SKM-1 treated with dmso at 0.1 percent for 144 hours (cell line): ENCODE measurements around the gene PCDH19.

Experiments
- DNase-seq: peaks from one replicate; lab custom pipeline; 2025; ENCODE audit not compliant: unreplicated experiment; lab: John Stamatoyannopoulos, UW

The PCDH19 gene

DNA sequence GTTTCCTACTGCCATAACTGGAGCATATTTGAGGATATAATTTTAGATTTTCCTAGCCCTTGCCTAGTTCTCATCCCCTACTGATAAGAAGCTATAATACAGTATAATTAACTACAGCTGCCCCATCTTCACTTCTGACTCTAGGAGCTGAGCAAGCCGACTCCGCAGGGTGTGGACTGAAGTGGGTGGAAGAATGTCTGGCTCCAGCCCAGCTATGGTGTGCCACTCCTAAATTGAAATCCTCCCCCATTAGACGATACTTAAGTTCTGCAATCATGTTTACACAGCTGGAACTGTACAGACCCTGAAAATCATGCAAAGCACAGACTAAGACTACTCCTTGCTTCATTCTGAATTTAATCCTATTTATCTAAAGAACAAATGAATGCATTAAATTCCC, 93.1 kb downstream of the PCDH19 start:
- no peak for DNase-seq

DNA sequence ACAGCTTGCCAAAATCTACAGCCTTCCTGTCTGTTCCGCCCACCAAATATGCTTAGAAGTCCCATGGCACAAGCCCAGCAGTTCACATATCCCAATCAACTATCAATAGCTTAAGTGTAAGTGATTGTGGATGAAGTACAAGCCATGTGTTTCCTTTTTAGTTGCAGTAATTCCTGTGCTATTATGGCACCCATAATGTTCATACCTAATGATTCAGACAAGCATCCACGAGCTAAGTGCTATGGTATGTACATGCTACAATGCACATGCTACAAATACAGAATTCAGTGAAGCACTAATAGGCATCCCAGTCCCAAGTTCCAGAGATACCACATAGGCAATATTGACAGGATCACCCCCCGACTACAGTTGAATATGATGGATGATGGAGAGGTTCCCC, 94.5 kb downstream of the PCDH19 start:
- DNase-seq = no peak

DNA sequence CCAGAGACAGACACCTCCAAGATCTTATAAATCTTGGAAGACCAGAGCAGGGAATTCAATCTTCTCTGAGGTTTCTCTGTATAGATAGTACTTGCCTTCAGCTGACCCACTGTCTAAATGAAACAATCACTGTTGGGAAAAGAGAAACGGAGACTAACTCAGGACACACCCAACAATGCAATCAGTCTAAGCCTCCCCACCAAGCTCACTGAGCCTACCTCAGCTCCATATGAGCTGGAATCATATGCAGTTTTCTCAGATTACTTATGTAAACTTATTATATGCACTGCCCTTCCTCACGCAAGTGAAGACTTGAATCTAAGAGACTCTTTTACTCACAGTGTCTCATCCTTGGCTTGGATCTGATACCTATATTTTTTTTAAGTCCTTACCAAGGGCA, 110.5 kb downstream of the PCDH19 start:
- DNase-seq = no peak

- no peak for DNase-seq
Measured at GRCh38 chrX:100297728-100298127, 112.3 kb downstream of the PCDH19 start.

DNA sequence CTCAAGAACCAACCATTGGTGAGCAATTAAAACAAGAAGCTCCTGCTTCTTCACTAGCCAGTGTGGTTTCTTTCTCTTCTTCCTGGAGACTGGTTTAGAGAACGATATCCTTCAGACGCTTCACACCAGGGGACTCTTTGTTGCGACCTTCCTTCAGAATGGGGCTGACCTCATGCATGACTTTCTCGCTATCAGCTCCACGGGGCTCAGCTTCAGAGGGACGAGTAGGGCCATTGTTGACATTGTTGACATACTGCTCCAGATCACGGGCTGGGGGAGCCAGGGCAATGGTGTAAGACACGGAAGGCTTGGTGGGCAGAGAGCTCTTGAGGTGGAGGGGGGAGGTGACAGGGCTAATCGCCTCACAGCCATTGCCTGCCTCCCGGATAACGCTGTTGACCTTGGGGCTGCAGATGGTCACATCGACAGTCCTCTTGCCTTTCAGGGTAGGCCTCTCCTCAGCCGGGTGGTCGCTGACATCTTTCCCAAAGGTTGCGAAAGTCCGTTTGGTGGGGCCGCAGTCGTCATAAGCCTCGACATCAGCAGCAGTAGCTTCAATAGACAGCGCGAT, 113.8 kb downstream of the PCDH19 start:
- DNase-seq = no peak

DNA sequence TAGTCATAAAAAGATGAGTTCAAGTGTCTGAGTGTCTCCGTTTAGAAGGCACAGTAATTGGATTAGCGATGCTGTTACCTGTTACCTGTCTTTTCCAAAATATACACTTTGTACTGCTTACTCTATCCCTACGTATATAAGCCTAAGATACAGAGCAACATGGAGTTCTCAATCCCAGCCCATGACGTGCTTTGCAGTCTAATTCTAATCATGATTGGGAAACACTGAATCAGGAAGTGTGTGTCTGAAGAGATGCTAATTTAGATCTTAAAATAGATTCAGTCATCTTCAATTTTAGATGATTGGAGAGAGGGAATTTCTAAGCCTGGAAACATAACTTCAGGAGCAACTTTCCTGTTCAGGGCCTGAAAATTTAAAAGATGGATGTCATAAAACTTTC, 115.1 kb downstream of the PCDH19 start:
- no peak for DNase-seq

GRCh38 chrX:100289066-100289558, 121.0 kb downstream of the PCDH19 start:
- DNase-seq = no peak

- no peak for DNase-seq
Measured at GRCh38 chrX:100277231-100277630, 132.8 kb downstream of the PCDH19 start.

DNA sequence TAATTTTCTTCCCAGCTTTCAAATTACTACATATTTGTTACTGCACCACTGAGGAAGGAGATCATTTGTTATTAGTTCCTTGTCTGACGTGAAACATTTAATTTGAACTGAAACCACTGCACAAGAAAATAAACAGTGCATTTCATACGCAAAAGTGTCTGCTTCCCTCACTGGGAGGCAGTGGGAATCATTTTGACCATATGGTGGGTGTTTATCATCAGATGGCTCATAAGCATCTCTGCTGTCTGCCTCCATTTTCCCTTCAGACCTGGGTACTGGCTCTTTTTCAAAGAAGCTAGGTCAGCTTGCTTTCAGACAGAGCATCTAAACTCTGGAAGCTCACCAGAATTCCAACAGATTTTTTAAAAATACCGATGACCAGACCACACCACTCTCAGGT, 135.2 kb downstream of the PCDH19 start:
- DNase-seq = no peak

DNA sequence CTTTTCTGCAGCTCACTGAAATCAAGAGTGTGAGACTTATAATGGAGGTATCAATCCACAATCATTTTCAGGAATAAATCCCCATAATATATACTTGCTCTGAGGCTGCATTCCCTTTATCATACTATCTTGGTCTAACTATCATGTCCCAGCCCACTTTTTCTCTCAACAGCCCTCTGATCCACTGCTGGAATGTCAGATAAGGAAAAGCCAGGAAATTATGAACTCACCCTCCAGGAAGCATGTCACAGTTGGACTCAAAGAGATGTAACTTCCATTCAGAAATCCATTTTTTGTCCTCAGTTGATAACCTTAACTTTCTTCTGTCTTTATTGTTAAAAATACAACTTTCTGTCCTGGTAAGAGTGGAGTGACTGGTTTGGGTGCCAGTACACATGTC, 144.9 kb downstream of the PCDH19 start:
- no peak for DNase-seq

- no peak for DNase-seq
Measured at GRCh38 chrX:100264200-100264599, 145.9 kb downstream of the PCDH19 start.

DNA sequence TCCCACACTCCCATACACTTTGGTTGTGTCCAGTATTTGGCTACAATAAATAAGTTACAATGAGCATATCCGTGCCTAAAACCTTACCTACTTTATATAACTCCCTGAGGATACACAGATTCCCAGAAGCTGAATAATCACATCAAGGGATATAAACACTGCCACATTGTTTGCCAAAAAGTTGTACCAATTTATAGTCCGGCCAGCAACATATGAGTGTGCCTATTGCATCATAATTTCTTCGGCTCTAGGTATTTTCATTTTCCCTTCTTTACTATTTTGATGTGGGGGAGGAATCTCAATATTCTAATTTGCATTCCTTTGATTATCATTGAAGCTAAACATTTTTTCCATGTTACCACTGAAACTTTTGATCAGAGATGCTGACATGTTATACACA, 146.4 kb downstream of the PCDH19 start:
- DNase-seq = no peak

GRCh38 chrX:100248885-100249493, 161.1 kb downstream of the PCDH19 start:
- no peak for DNase-seq

DNA sequence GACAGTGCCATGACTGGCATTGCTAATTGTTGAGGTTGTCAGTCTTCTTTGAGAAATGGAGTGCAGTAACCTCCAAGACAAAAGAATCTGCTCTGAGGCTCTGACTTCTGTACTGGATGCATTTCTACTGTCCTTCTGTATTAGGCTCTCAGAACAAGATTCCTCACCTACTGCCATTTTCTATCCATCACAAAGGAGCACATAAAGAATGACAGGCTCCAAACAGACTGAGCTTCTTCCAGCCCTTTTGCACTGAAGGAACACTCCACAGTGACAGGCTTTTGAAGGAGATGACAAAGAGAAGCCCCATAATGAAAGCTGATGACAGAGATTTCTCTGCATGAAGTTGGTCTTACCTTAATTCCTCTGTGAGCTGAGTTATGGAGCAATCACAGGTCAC, 162.2 kb downstream of the PCDH19 start:
- DNase-seq = no peak

- no peak for DNase-seq
Measured at GRCh38 chrX:100244681-100245080, 165.4 kb downstream of the PCDH19 start.
